ENCODE data around the gene ST7. TPM values are rescaled to one million over a fixed set of nuclear protein-coding genes. Genes with fewer than 3 reads are reported as not detected.

ST7 gene
- polyA plus RNA-seq, 2 of the 4 experiments (the other 2 are of a cell fraction): 16.2 to 26.0 TPM

DNA sequence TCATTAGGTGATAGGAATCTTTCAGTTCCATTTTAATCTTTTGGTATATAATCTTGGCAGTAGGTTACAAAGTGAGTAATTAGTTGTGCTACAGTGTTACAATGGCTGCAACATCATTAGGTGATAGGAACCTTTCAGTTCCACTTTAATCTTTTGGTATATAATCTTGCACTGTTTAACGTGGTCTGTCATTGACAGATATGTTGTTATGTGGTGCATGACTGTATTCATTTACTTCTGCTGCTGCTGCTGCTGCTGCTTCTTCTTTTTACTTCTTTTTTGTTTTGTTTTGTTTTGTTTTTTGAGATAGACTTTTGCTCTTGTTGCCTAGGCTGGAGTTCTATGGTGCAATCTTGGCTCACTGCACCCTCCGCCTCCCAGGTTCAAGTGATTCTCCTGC, 28.6 kb downstream of the ST7 start:
- ATAC-seq: no peak
- no peak for DNase-seq (ENCODE audit: low read depth in 1 of 2, low spot score in 1 of 2)
- FAIRE-seq: no peak
- TF ChIP-seq MAZ (IDR thresholded peaks at IDR 0.05; ENCODE audit: borderline replicate concordance, low read depth, low read length) (no peak), RFX5 (IDR thresholded peaks at IDR 0.05) (no peak)
- Histone ChIP-seq H3K4me2 (no peak overlapping the region), H3K4me3 (no peak overlapping the region), H3K9me3 (no peaks in the 10 kb centered on the region), H3K4me1 (no peaks in the 10 kb centered on the region), H3K27ac (no peak overlapping the region)
- WGBS (ENCODE audit: missing lambda C conversion rate): 80% methylated on average over 2 of the region's 2 CpGs
- ChIA-PET CTCF (interaction anchor here (1.9 kb wide), 1 partner anchor 137 kb away, joined by 6 read pairs; no protein-coding TSS in a partner anchor), POLR2A (no interaction called here)

GRCh38 chr7:116984511-116984910, 31.2 kb downstream of the ST7 start:
- ATAC-seq (peak in 1 of 2 experiments; percentile 52; a peak in 3 of 6 replicates), DNase-seq (ENCODE audit: low read depth in 1 of 2, low spot score in 1 of 2) (no peak), FAIRE-seq (no peak)
- WGBS (ENCODE audit: missing lambda C conversion rate): 54% methylated on average over 2 of the region's 2 CpGs
- Histone ChIP-seq H3K4me3 (no peak overlapping the region), H3K4me2 (no peak overlapping the region), H3K9me3 (no peaks in the 10 kb centered on the region), H3K4me1 (no peaks in the 10 kb centered on the region), H3K27ac (no peak overlapping the region)
- ChIA-PET POLR2A (no interaction called here), CTCF (interaction anchor here (0.6 to 5.5 kb wide), 12 partner anchors 9 to 142 kb away, joined by 3 to 58 read pairs (median 6); no protein-coding TSS in a partner anchor)
- TF ChIP-seq, protein P1, sequence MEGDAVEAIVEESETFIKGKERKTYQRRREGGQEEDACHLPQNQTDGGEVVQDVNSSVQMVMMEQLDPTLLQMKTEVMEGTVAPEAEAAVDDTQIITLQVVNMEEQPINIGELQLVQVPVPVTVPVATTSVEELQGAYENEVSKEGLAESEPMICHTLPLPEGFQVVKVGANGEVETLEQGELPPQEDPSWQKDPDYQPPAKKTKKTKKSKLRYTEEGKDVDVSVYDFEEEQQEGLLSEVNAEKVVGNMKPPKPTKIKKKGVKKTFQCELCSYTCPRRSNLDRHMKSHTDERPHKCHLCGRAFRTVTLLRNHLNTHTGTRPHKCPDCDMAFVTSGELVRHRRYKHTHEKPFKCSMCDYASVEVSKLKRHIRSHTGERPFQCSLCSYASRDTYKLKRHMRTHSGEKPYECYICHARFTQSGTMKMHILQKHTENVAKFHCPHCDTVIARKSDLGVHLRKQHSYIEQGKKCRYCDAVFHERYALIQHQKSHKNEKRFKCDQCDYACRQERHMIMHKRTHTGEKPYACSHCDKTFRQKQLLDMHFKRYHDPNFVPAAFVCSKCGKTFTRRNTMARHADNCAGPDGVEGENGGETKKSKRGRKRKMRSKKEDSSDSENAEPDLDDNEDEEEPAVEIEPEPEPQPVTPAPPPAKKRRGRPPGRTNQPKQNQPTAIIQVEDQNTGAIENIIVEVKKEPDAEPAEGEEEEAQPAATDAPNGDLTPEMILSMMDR (IDR thresholded peaks at IDR 0.05): no peak
- TF ChIP-seq PHF8 (IDR thresholded peaks at IDR 0.05; ENCODE audit: borderline replicate concordance, low read depth): no peak
- no peak for TF ChIP-seq CHD4 (IDR thresholded peaks at IDR 0.05; ENCODE audit: borderline replicate concordance)
- no peak for TF ChIP-seq FOSL2 (IDR thresholded peaks at IDR 0.05)
- no peak for TF ChIP-seq FOSL2 (CRISPR knock-in tag; IDR thresholded peaks at IDR 0.05)
- TF ChIP-seq ESRRA (IDR thresholded peaks at IDR 0.05; ENCODE audit: borderline replicate concordance, low read length): no peak
- TF ChIP-seq HOXA7 (CRISPR knock-in tag; IDR thresholded peaks at IDR 0.05): no peak
- no peak for TF ChIP-seq FOSB (CRISPR knock-in tag; IDR thresholded peaks at IDR 0.05)
- no peak for TF ChIP-seq JUN (IDR thresholded peaks at IDR 0.05)
- TF ChIP-seq REST (IDR thresholded peaks at IDR 0.05): no peak
- no peak for TF ChIP-seq MAFK (IDR thresholded peaks at IDR 0.05; ENCODE audit: partially characterized antibody)
- TF ChIP-seq RNF2 (IDR thresholded peaks at IDR 0.05; ENCODE audit: borderline replicate concordance, low read depth): no peak
- TF ChIP-seq RAD21 (conservative IDR thresholded peaks at IDR 0.05 in 1 of 2, IDR thresholded peaks at IDR 0.05 in 1 of 2): no peak

- TF ChIP-seq SMC3 (IDR thresholded peaks at IDR 0.05) (peak; percentile 59; the same call in 2 of the 3 replicates), ZSCAN20 (CRISPR knock-in tag; IDR thresholded peaks at IDR 0.05) (no peak), GATA3 (IDR thresholded peaks at IDR 0.05; ENCODE audit: borderline replicate concordance) (no peak), E2F6 (IDR thresholded peaks at IDR 0.05; ENCODE audit: borderline replicate concordance, low read depth) (no peak), CEBPB (IDR thresholded peaks at IDR 0.05) (no peak; a peak in 1 of 4 replicates), RAD21 (conservative IDR thresholded peaks at IDR 0.05 in 1 of 2, IDR thresholded peaks at IDR 0.05 in 1 of 2) (peak; percentile 56 to 60), FOSB (CRISPR knock-in tag; IDR thresholded peaks at IDR 0.05) (no peak)
- TF ChIP-seq, protein P1 (IDR thresholded peaks at IDR 0.05): peak; percentile 84
- TF ChIP-seq, protein P2, sequence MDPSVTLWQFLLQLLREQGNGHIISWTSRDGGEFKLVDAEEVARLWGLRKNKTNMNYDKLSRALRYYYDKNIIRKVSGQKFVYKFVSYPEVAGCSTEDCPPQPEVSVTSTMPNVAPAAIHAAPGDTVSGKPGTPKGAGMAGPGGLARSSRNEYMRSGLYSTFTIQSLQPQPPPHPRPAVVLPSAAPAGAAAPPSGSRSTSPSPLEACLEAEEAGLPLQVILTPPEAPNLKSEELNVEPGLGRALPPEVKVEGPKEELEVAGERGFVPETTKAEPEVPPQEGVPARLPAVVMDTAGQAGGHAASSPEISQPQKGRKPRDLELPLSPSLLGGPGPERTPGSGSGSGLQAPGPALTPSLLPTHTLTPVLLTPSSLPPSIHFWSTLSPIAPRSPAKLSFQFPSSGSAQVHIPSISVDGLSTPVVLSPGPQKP (IDR thresholded peaks at IDR 0.05; ENCODE audit: low read depth, low read length): no peak
- no peak for FAIRE-seq
- DNase-seq (ENCODE audit: low read depth in 1 of 2, low spot score in 1 of 2): peak; percentile 22 to 42
- ChIA-PET POLR2A (no interaction called here), CTCF (interaction anchor here (0.6 to 5.5 kb wide), 14 partner anchors 9 to 142 kb away, joined by 3 to 58 read pairs (median 4); no protein-coding TSS in a partner anchor)
- no peak overlapping the region for H3K4me3 ChIP-seq
- H3K4me1 ChIP-seq: no peaks in the 10 kb centered on the region
- no peak overlapping the region for H3K27ac ChIP-seq
- peak; percentile 80 to 89 for ATAC-seq
- no peak overlapping the region for H3K4me2 ChIP-seq
- WGBS (ENCODE audit: missing lambda C conversion rate): 9% methylated on average over 2 of the region's 2 CpGs
- no peaks in the 10 kb centered on the region for H3K9me3 ChIP-seq
Measured at GRCh38 chr7:116984917-116985316, 31.6 kb downstream of the ST7 start.
